Left forelimb (tissue), 1 donor: ENCODE measurements around the gene VENTX.

ENCODE experiments used
- DNase-seq: peaks from one replicate; pipeline ENCODE4 v3.0.0-alpha.2; 2018; ENCODE audit warnings: low spot score

VENTX gene

DNA sequence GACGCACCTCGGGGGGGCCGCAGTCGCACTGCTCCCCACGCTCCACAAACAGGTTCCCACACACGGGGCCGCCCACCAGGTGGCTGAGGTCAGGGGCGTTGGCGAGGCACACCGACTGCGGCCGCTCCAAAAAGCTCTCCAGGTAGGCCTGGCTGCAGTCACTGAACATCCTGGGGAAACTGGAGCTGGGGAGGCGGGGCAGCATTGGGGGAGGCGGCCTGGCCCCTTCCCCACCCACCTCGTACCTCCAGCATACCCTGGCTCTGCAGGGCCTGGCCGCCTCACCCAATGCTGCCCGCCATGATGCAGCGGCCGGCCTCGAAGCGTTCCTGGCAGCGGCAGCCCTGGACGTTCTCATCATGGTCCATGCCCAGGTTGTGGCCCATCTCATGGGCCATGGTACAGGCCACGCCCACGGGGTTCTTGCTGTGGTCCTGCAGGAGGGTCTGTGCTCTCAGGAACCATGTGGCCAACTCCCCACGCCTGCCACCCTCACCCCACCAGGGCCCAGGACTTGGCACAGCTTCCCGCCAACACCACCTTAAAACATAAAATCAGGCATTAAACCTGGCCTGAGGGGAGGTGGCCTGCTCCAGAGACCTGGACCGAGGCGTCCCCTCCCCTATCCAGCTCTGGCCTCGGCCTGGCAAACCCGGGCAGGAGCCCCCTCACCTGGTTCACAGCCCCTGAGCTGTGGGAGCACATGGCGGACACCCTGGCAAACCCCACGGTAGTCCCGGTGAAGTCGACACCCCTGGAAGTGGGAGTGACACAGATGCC, 34.1 kb downstream of the VENTX start:
- DNase-seq: no peak

DNA sequence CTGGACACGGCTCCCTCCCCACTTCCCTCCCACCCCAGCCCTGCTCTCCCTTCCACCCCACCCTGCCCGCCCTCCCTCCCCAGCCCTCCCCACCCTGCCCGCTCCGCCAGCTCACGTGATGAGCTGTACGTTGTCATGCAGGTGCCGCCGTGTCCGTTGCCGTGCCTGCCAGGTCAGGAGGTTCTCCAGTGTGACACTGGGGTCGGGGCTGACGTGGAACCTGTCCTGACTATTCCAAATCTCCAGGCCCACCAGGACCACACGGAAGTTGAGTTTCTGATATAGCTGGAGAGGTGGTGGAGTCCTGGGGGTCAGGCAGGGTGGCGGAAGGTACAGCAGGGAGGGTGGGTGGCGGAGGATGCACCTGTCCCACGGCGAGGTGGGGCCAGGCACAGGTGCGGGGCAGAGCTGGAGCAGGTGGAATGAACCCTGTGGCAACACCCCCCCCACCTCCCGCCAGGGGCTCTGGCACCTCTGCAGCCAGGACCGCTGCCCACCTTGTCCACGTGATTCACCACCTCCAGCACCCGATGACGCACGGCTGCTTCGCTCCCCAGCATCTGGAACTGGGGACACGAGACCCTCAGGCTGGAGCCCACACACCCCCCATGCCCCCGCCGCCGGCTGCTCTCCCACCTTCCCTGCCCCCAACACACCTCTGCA, 34.8 kb downstream of the VENTX start:
- DNase-seq: no peak

- DNase-seq: no peak
Measured at GRCh38 chr10:133272964-133273420, 35.3 kb downstream of the VENTX start.

DNA sequence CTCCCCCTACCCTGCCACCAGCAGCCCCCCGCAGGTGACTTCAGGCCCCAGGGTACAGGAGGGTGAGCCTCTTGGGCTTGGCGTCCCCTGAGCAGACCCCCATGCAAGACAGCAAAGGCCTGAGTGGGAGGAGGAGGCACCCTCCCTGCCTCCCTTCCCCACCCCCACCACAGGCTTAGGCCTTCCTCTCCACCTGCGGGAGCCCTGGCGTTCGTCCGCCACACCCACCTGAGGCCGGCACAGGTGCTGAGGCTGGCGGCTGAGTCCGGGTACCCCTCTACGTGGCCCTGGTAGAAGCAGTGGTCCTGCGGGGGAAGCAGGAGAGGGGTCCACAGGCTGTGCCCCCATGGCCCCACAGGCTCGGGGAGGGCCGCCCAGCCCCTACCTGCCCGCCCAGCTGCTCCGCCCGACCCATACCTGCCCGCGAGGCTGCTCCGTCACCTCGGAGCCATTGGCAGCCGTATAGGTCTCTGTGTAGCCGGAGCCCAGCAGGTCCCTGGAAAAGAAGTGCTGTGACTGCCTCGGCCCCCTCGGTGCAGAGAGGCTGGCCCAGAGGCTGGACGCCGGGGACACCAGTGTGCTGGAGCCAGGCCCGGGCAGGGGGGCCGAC, 36.0 kb downstream of the VENTX start:
- no peak for DNase-seq

GRCh38 chr10:133274751-133275683, 37.4 kb downstream of the VENTX start:
- no peak for DNase-seq

- no peak for DNase-seq
Measured at GRCh38 chr10:133275684-133276092, 38.0 kb downstream of the VENTX start.

DNA sequence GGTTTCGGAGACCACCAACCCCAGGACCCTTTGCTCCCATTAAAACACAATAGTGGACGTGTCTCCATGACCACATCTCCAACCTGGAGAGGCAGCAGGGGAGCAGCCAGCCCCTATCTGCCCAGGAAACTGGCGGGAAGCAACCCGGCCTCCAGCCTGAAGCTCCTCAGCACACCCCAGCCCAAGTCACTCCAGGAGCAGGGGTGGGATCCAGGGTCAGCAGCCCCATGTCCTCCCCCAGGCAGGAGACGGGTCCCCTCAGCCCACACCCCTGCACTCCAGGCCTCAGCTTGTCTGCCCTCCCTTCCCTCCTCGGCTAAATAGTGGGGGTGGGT, 38.4 kb downstream of the VENTX start:
- no peak for DNase-seq

DNA sequence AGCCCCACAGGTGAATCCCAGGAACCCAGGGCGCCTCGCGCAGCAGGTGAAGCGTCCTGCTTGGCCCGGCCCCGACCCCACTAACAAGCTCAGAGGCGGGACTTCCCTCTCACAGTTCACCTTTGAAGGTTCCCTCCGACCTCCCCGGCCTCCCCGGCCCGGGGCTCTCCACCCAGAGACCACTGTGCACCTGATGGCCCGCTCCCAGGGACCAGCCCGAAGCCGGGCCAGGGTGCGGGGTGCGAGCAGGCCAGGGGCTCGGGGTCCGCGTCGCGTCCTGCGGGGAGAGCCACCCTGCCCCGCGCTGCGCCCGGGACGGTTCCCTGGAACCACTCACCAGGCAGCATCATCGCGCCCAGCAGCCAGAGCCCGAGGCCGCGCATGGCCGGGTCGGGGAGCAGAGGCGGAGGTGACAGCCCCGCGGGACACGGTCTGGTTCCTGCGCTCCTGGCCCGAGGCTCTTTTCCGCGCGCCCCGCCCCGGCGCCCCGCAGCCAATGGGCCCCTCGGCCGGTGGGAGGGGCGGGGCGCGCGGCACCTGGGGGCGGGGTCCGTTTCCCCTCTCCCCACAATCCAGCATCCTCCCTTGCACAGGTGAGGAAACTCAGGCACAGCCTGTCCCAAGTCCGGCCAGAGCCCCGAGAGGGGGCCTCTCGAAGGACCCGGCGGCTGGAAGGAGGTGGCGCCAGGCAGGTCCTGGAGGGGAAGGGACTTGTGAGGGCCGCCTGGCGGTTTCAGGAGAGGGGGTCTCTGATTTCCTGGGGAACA, 39.0 kb downstream of the VENTX start, which contains the start of gene ADAM8:
Gene ADAM8 (minus strand): TSS at position 434 of the 767 bp plus-strand sequence. CDS start 51 bp downstream, at position 383.
- no peak for DNase-seq

GRCh38 chr10:133277277-133277992, 39.8 kb downstream of the VENTX start:
- DNase-seq: no peak

GRCh38 chr10:133277993-133278576, 40.4 kb downstream of the VENTX start:
- DNase-seq: no peak

GRCh38 chr10:133278577-133279265, 41.1 kb downstream of the VENTX start:
- no peak for DNase-seq

GRCh38 chr10:133279326-133280226, 41.9 kb downstream of the VENTX start:
- DNase-seq: no peak

- DNase-seq: no peak
Measured at GRCh38 chr10:133280391-133281059, 42.9 kb downstream of the VENTX start.

- DNase-seq: no peak
Measured at GRCh38 chr10:133281084-133281483, 43.4 kb downstream of the VENTX start.

- DNase-seq: no peak
Measured at GRCh38 chr10:133281628-133282372, 44.1 kb downstream of the VENTX start.

DNA sequence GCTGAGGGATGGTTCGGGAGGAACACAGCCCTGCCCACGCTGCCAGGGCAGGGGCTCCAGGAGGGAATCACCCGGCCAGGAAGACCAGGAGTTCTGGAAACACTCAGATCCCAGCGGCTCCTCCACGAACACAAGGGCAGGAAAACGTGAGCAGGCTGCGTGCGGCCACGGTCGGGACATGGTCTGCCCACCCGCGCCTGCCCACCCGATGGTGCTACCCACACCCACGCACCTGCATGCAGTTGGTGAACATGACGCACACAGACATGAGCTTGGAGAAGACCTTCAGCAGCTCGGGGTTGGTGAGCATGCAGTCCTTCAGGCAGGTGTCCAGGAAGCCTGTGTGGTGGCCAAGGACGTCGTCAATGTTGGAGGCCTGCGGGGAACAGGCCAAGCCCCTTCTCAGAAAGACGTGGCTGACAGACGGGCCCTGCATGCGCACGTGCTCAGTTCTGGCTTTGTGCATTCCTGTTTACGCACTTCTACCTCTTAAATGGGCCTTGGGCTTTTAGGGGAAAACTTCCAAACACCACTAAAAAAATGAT, 45.3 kb downstream of the VENTX start:
- no peak for DNase-seq

DNA sequence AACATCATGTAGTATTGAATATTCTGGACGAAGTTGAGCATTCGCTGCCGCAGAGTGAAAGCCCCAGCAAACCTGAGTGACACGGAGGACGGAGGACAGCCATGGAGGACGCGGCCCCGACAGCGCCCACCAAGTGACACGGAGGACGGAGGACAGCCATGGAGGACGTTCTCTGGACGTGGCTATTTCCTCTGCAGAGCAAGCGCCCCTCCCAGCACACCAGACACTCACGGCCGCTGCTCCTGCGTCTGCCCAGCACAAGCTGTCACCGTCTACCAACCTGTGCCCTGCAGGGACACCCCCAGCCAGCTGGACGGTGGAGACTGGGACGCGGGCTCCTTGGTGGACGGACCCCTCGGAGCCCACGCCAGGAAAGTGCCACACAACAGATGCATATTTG, 46.3 kb downstream of the VENTX start:
- no peak for DNase-seq
